KOPT-K1 (cell line): ENCODE measurements around the gene GABRB2.
"Not testable (repeated sequence)": the region's sequence is repeated elsewhere in the genome, so short reads cannot be mapped to it uniquely, and the experiment has no call there.

ENCODE experiments used
- H3K27ac ChIP-seq: fragments of 200-600 bp; sonication (generic); 2 replicates; pipeline ENCODE4 v1.5.1; 2016; ENCODE audit warnings: antibody characterized with exemption, mild to moderate bottlenecking, low read depth, low read length; ENCODE audit not compliant: poor library complexity, severe bottlenecking
- H3K36me3 ChIP-seq: fragments of 200-600 bp; sonication (generic); 2 replicates; pipeline ENCODE4 v1.5.1; 2017; ENCODE audit warnings: antibody characterized with exemption, mild to moderate bottlenecking, low read length, moderate library complexity; ENCODE audit not compliant: insufficient read depth
- H3K9me3 ChIP-seq: fragments of 200-600 bp; sonication (generic); 2 replicates; pipeline ENCODE4 v1.5.1; 2017; ENCODE audit warnings: antibody characterized with exemption, low read length, mild to moderate bottlenecking; ENCODE audit not compliant: insufficient read depth, poor library complexity, severe bottlenecking

Gene GABRB2

GRCh38 chr5:161311965-161312364 lies 234.6 kb downstream of the GABRB2 start:
- Histone ChIP-seq H3K27ac (no peak overlapping the region), H3K9me3 (no peaks in the 10 kb centered on the region), H3K36me3 (no peaks in the 10 kb centered on the region)

GRCh38 chr5:161311146-161311708 lies 235.3 kb downstream of the GABRB2 start:
- Histone ChIP-seq H3K9me3 (no peaks in the 10 kb centered on the region), H3K36me3 (no peaks in the 10 kb centered on the region), H3K27ac (no peak overlapping the region)

- H3K9me3 ChIP-seq, result no peaks in the 10 kb centered on the region
- H3K36me3 ChIP-seq, result no peaks in the 10 kb centered on the region
- H3K27ac ChIP-seq, result no peak overlapping the region
These were observed 240.1 kb downstream of the GABRB2 start for GRCh38 chr5:161306351-161306995.

- no peaks in the 10 kb centered on the region for H3K36me3 ChIP-seq
- H3K9me3 ChIP-seq, result no peaks in the 10 kb centered on the region
- no peak overlapping the region for H3K27ac ChIP-seq
These were observed 240.9 kb downstream of the GABRB2 start for GRCh38 chr5:161305601-161306000.

GRCh38 chr5:161302559-161302958 lies 244.0 kb downstream of the GABRB2 start:
- H3K9me3 ChIP-seq, result no peaks in the 10 kb centered on the region
- H3K27ac ChIP-seq, result no peak overlapping the region
- no peaks in the 10 kb centered on the region for H3K36me3 ChIP-seq

GRCh38 chr5:161301586-161301985 lies 244.9 kb downstream of the GABRB2 start:
- Histone ChIP-seq H3K36me3 (no peaks in the 10 kb centered on the region), H3K9me3 (no peaks in the 10 kb centered on the region), H3K27ac (no peak overlapping the region)

GRCh38 chr5:161299053-161299452 lies 247.5 kb downstream of the GABRB2 start:
- Histone ChIP-seq H3K36me3 (no peaks in the 10 kb centered on the region), H3K27ac (no peak overlapping the region), H3K9me3 (no peaks in the 10 kb centered on the region)

GRCh38 chr5:161297388-161297787 lies 249.1 kb downstream of the GABRB2 start:
- H3K27ac ChIP-seq, H3K36me3 ChIP-seq, H3K9me3 ChIP-seq: not testable (repeated sequence)

GRCh38 chr5:161295721-161296250 lies 250.7 kb downstream of the GABRB2 start:
- H3K27ac ChIP-seq, result no peak overlapping the region
- no peaks in the 10 kb centered on the region for H3K9me3 ChIP-seq
- no peaks in the 10 kb centered on the region for H3K36me3 ChIP-seq

- H3K9me3 ChIP-seq, result no peaks in the 10 kb centered on the region
- no peaks in the 10 kb centered on the region for H3K36me3 ChIP-seq
- no peak overlapping the region for H3K27ac ChIP-seq
These were observed 258.5 kb downstream of the GABRB2 start for GRCh38 chr5:161288071-161288470.

GRCh38 chr5:161287436-161287835 lies 259.1 kb downstream of the GABRB2 start:
- Histone ChIP-seq H3K27ac (no peak overlapping the region), H3K36me3 (no peaks in the 10 kb centered on the region), H3K9me3 (no peaks in the 10 kb centered on the region)

GRCh38 chr5:161286066-161286655 lies 260.4 kb downstream of the GABRB2 start:
- H3K36me3 ChIP-seq, result no peaks in the 10 kb centered on the region
- H3K27ac ChIP-seq, result no peak overlapping the region
- no peaks in the 10 kb centered on the region for H3K9me3 ChIP-seq

GRCh38 chr5:161284445-161284844 lies 262.1 kb downstream of the GABRB2 start:
- H3K36me3 ChIP-seq, result no peaks in the 10 kb centered on the region

GRCh38 chr5:161283296-161283695 lies 263.2 kb downstream of the GABRB2 start:
- H3K9me3 ChIP-seq, result no peaks in the 10 kb centered on the region
- H3K27ac ChIP-seq, result no peak overlapping the region
- H3K36me3 ChIP-seq, result no peaks in the 10 kb centered on the region

More at GRCh38 chr5:161284445-161284844, 262.1 kb downstream of the GABRB2 start:
- Histone ChIP-seq H3K9me3 (no peaks in the 10 kb centered on the region), H3K27ac (no peak overlapping the region)

GRCh38 chr5:161278739-161279660 lies 267.5 kb downstream of the GABRB2 start:
- Histone ChIP-seq H3K9me3 (no peaks in the 10 kb centered on the region), H3K27ac (no peak overlapping the region), H3K36me3 (no peaks in the 10 kb centered on the region)
